ENCODE results near the gene GIMAP8. TPM values are rescaled to one million over a fixed set of nuclear protein-coding genes. Genes with fewer than 3 reads are reported as not detected.

The GIMAP8 gene
- total RNA-seq, 2 donors from 2014 or later = not detected

DNA sequence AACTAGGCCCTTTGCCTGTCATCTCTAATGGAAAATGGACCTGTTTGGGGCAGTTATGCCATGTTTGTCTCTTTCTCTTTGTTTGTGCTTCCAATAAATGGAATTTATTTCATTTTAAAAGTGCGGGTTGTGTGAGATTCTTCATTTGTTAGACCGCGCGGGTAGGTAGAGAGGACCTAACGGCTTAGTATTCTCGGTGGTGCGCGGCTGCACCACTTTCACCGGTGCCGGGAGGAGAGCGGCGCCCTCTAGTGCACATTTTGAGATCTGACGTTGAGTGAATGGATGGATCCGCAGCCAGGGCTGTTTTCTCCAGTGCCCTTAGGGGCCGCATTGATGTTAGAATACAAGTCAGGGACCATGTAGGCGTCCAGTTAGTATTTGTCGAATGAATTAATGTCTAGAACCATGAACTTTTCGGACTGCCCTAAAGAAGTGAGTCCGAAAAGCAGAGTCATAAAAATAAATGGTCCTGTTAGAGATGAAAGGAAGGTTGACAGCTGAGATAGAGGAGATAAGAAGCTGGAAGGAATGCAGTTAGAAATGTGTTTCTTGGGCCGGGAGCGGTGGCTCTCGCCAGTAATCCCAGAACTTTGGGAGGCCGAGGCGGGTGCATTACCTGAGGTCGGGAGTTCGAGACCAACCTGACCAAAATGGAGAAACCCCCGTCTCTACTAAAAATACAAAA, 29.3 kb upstream of the GIMAP8 start:
- H3K36me3 ChIP-seq (ENCODE audit: control insufficient read depth, insufficient read depth, low read length) = no peaks in the 10 kb centered on the region
- Mint-ChIP-seq H3K4me3 (no peak overlapping the region), H3K27me3 (ENCODE audit: insufficient read depth) (peaks cover 16% of the 10 kb centered on the region), H3K9me3 (no peaks in the 10 kb centered on the region), H3K27ac (no peak overlapping the region), H3K4me1 (no peaks in the 10 kb centered on the region), H3K36me3 (ENCODE audit: low read depth) (no peaks in the 10 kb centered on the region)
- 31 to 32% methylated on average over 14 to 27 of the region's 27 CpGs for WGBS, 2 experiments (ENCODE audit: insufficient coverage in 1 of 2, insufficient read length in 1 of 2)
- H3K27me3 ChIP-seq (ENCODE audit: control insufficient read depth, insufficient read depth, low read length, poor library complexity, severe bottlenecking) = peaks cover 8% of the 10 kb centered on the region
- H3K4me1 ChIP-seq (ENCODE audit: control insufficient read depth, insufficient read depth, low read length) = no peaks in the 10 kb centered on the region
- H3K9ac ChIP-seq (ENCODE audit: extremely low read depth, low read length, poor library complexity, severe bottlenecking) = no peak overlapping the region
- no peaks in the 10 kb centered on the region for H3K9me3 ChIP-seq (ENCODE audit: control insufficient read depth, low read length)
- TF ChIP-seq, protein P1, sequence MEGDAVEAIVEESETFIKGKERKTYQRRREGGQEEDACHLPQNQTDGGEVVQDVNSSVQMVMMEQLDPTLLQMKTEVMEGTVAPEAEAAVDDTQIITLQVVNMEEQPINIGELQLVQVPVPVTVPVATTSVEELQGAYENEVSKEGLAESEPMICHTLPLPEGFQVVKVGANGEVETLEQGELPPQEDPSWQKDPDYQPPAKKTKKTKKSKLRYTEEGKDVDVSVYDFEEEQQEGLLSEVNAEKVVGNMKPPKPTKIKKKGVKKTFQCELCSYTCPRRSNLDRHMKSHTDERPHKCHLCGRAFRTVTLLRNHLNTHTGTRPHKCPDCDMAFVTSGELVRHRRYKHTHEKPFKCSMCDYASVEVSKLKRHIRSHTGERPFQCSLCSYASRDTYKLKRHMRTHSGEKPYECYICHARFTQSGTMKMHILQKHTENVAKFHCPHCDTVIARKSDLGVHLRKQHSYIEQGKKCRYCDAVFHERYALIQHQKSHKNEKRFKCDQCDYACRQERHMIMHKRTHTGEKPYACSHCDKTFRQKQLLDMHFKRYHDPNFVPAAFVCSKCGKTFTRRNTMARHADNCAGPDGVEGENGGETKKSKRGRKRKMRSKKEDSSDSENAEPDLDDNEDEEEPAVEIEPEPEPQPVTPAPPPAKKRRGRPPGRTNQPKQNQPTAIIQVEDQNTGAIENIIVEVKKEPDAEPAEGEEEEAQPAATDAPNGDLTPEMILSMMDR (conservative IDR thresholded peaks at IDR 0.05) = peak; percentile 95
- peak; percentile 95 for DNase-seq
- no peak overlapping the region for H3K27ac ChIP-seq (ENCODE audit: low read depth, low read length)
- H3K4me3 ChIP-seq (ENCODE audit: low read length) = no peak overlapping the region

DNA sequence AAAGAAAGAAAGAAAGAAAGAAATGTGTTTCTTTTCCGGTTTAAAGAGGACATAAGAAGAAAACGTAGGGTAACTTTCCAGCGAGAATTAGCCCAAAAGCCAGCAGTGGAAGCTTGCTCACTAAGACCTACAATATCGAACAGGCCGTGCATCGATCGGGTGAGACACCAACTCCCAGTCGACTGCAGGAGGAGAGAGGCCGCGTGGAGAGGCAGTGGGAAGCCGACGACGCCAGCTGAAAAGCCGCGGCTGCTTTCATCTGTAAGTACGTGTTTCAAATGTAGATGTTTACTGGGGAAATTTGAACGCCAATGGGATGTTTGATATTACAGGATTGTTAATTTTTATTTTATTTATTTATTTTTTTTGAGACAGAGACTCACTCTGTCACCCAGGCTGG, 28.6 kb upstream of the GIMAP8 start:
- no peak for DNase-seq
- TF ChIP-seq, protein P1 (conservative IDR thresholded peaks at IDR 0.05) = no peak
- Mint-ChIP-seq H3K4me1 (no peaks in the 10 kb centered on the region), H3K27ac (no peak overlapping the region), H3K4me3 (no peak overlapping the region), H3K27me3 (ENCODE audit: insufficient read depth) (peaks cover 16% of the 10 kb centered on the region), H3K9me3 (no peaks in the 10 kb centered on the region), H3K36me3 (ENCODE audit: low read depth) (no peaks in the 10 kb centered on the region)
- Histone ChIP-seq H3K4me3 (ENCODE audit: low read length) (no peak overlapping the region), H3K27ac (ENCODE audit: low read depth, low read length) (no peak overlapping the region), H3K9ac (ENCODE audit: extremely low read depth, low read length, poor library complexity, severe bottlenecking) (no peak overlapping the region), H3K4me1 (ENCODE audit: control insufficient read depth, insufficient read depth, low read length) (no peaks in the 10 kb centered on the region), H3K27me3 (ENCODE audit: control insufficient read depth, insufficient read depth, low read length, poor library complexity, severe bottlenecking) (peaks cover 8% of the 10 kb centered on the region), H3K9me3 (ENCODE audit: control insufficient read depth, low read length) (no peaks in the 10 kb centered on the region), H3K36me3 (ENCODE audit: control insufficient read depth, insufficient read depth, low read length) (no peaks in the 10 kb centered on the region)
- WGBS, 2 experiments (ENCODE audit: insufficient coverage in 1 of 2, insufficient read length in 1 of 2) = 76 to 84% methylated on average over 11 to 17 of the region's 17 CpGs

DNA sequence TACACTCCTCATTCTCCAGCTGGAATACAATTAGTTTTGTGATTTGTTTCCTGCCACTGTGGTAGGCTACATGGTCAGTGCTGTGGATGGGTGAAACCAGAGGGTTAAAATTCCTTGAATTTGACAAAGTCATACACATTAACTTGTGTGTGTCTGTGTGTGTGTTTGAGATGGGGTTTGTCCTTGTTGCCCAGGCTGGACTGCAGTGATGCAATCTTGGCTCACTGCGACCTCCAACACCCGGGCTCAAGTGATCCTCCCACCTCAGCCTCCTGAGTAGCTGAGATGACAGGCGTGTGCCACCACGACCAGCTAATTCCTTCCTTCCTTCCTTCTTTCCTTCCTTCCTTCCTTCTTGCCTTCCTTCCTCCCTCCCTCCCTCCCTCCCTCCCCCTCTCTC, 24.8 kb upstream of the GIMAP8 start:
- Histone ChIP-seq H3K4me3 (ENCODE audit: low read length) (no peak overlapping the region), H3K4me1 (ENCODE audit: control insufficient read depth, insufficient read depth, low read length) (no peaks in the 10 kb centered on the region), H3K27ac (ENCODE audit: low read depth, low read length) (no peak overlapping the region), H3K9me3 (ENCODE audit: control insufficient read depth, low read length) (no peaks in the 10 kb centered on the region), H3K9ac (ENCODE audit: extremely low read depth, low read length, poor library complexity, severe bottlenecking) (no peak overlapping the region), H3K27me3 (ENCODE audit: control insufficient read depth, insufficient read depth, low read length, poor library complexity, severe bottlenecking) (peaks cover 2% of the 10 kb centered on the region), H3K36me3 (ENCODE audit: control insufficient read depth, insufficient read depth, low read length) (no peaks in the 10 kb centered on the region)
- H3K27ac Mint-ChIP-seq = no peak overlapping the region
- H3K9me3 Mint-ChIP-seq = no peaks in the 10 kb centered on the region
- DNase-seq = no peak
- H3K36me3 Mint-ChIP-seq (ENCODE audit: low read depth) = no peaks in the 10 kb centered on the region
- TF ChIP-seq, protein P1 (conservative IDR thresholded peaks at IDR 0.05) = no peak
- H3K4me3 Mint-ChIP-seq = no peak overlapping the region
- peaks cover 19% of the 10 kb centered on the region for H3K27me3 Mint-ChIP-seq (ENCODE audit: insufficient read depth)
- 73 to 100% methylated on average over 1 to 4 of the region's 4 CpGs for WGBS, 2 experiments (ENCODE audit: insufficient coverage in 1 of 2, insufficient read length in 1 of 2)
- H3K4me1 Mint-ChIP-seq = peaks cover 7% of the 10 kb centered on the region
